M059J (cell line): ENCODE results near the gene CHRM1. TPM values are rescaled to one million over a fixed set of nuclear protein-coding genes. Genes with fewer than 3 reads are reported as not detected.

Source experiments
- DNase-seq: peaks from one replicate; pipeline ENCODE4 v3.0.0-alpha.2; 2012; ENCODE audit warnings: low read depth
- total RNA-seq: library from RNA; depleted of rRNA; stranded (reverse); fragments of >200 nt; shearing (Covaris generic); gene quantifications from 2 replicates; pipeline ENCODE4 v1.2.3, GENCODE V29; 2014

Gene CHRM1
- total RNA-seq, 1 experiment from 2014 or later = not detected

- DNase-seq = no peak
These were observed 4.8 kb upstream of the CHRM1 start for GRCh38 chr11:62925745-62926679.

- no peak for DNase-seq
These were observed 4.1 kb upstream of the CHRM1 start for GRCh38 chr11:62925308-62925707.

- no peak for DNase-seq
These were observed 2.6 kb upstream of the CHRM1 start for GRCh38 chr11:62923601-62924411.

- DNase-seq = no peak
These were observed 1.7 kb upstream of the CHRM1 start for GRCh38 chr11:62922653-62923431.

- DNase-seq = no peak
These were observed 1.0 kb upstream of the CHRM1 start for GRCh38 chr11:62922189-62922589.

- peak; percentile 63 for DNase-seq
These were observed 518 bp upstream of the CHRM1 start for GRCh38 chr11:62921573-62922188.

- DNase-seq = no peak
These were observed 1.1 kb downstream of the CHRM1 start for GRCh38 chr11:62919898-62920640.

GRCh38 chr11:62919476-62919875 is 1.7 kb downstream of the CHRM1 start:
- DNase-seq = no peak

GRCh38 chr11:62918531-62918930 is 2.6 kb downstream of the CHRM1 start:
- DNase-seq = no peak

- no peak for DNase-seq
These were observed 3.2 kb downstream of the CHRM1 start for GRCh38 chr11:62917906-62918502.

- DNase-seq = no peak
These were observed 6.7 kb downstream of the CHRM1 start for GRCh38 chr11:62914416-62914815.

- DNase-seq = no peak
These were observed 8.9 kb downstream of the CHRM1 start for GRCh38 chr11:62912268-62912667.

- DNase-seq = no peak
These were observed 9.7 kb downstream of the CHRM1 start for GRCh38 chr11:62911137-62912130.

- DNase-seq = no peak
These were observed 10.9 kb downstream of the CHRM1 start for GRCh38 chr11:62910141-62910882.

GRCh38 chr11:62909107-62909894 is 11.9 kb downstream of the CHRM1 start:
- peak; percentile 67 for DNase-seq

GRCh38 chr11:62908468-62909072 is 12.6 kb downstream of the CHRM1 start:
- DNase-seq = no peak

- DNase-seq = peak; percentile 79
These were observed 15.1 kb downstream of the CHRM1 start for GRCh38 chr11:62905927-62906531.
